LNCaP clone FGC (cell line): Measurements from ENCODE around the gene SIDT1.

Experiments
- DNase-seq: peaks from one replicate; pipeline ENCODE4 v3.0.0-alpha.2; 2011; ENCODE audit warnings: low read depth
- H3K4me3 ChIP-seq: 2 replicates; pipeline ENCODE4 v1.5.1; 2011; ENCODE audit warnings: mild to moderate bottlenecking, low read depth, low read length, control low read depth
- CTCF ChIP-seq: IDR thresholded peaks from 2 replicates; pipeline ENCODE4 v1.5.1; 2012; ENCODE audit warnings: mild to moderate bottlenecking; ENCODE audit not compliant: control insufficient read depth, insufficient read depth; ENCODE audit errors: extremely low read depth

SIDT1 gene

GRCh38 chr3:113531826-113532697, at the start of gene SIDT1:
TSS of gene SIDT1 (plus strand) at chr3:113532555. CDS start at chr3:113533022, 467 bp downstream.
- TF ChIP-seq CTCF = no peak
- DNase-seq = peak; percentile 14
- peak within 1 kb of the TSS; percentile 65 for H3K4me3 ChIP-seq

- no peak for DNase-seq
- H3K4me3 ChIP-seq = no peak overlapping the region
- no peak for TF ChIP-seq CTCF
Observed at GRCh38 chr3:113485161-113485609, 47.2 kb upstream of the SIDT1 start.

GRCh38 chr3:113495035-113495434, 37.3 kb upstream of the SIDT1 start:
- no peak for DNase-seq
- no peak overlapping the region for H3K4me3 ChIP-seq
- peak; percentile 62 for TF ChIP-seq CTCF

GRCh38 chr3:113496924-113497323, 35.4 kb upstream of the SIDT1 start:
- H3K4me3 ChIP-seq = no peak overlapping the region
- no peak for DNase-seq
- no peak for TF ChIP-seq CTCF

GRCh38 chr3:113498221-113499005, 33.9 kb upstream of the SIDT1 start:
- no peak for TF ChIP-seq CTCF
- DNase-seq = no peak
- no peak overlapping the region for H3K4me3 ChIP-seq

GRCh38 chr3:113499081-113499480, 33.3 kb upstream of the SIDT1 start:
- no peak for TF ChIP-seq CTCF
- H3K4me3 ChIP-seq = no peak overlapping the region
- no peak for DNase-seq
